GM18517 (cell line): ENCODE data around the gene HOXA2.

Source experiments
- ATAC-seq: cut with Tn5 transposase; IDR thresholded peaks from one replicate; pipeline ENCODE4 v1.9.1; 2021; ENCODE audit warnings: mild to moderate bottlenecking, moderate library complexity; ENCODE audit not compliant: unreplicated experiment

HOXA2 gene

GRCh38 chr7:27100694-27101170 is 1.8 kb downstream of the HOXA2 start:
- no peak for ATAC-seq

DNA sequence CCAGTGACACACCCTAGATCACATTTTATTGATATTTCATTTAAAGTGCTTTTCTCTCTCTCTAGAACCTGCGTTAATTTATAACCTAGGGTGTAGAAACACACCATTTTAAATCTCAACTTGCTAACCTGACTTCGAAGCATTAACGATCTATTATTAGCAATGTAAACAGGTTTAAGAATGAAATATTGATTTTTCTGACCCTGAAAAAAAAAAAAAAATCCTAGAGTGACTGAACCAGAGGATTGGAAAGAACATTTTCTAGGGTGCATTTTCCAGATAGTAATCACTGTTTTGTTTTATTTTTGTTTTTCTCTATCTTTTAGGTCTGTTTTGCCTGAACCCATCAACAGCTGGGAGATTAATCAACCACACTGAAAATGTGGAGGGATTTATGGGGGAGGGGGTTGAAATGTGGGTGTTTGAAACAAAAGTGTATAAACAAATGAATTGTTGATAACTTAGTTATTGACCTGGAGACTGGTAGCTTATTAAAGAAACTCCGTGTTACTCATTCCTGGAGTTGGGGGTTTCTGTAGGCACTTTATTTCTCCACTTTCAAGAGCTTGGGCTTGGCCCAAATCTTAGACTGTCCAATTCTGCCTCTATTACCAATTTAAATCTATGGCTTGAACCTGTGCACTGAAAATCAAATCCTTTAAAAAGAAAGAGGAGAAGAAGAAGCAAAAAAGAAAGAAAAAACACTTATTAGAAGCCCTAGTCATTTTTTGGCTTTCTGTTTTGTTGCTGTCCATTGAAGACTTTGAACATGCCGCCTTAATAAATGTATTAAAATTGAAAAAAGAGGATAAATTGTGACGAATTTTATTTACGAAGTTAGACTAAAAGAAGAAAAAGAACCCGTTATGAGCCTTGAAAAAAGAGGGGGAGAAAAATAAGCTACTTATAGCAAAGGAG is 2.8 kb downstream of the HOXA2 start:
- no peak for ATAC-seq

- no peak for ATAC-seq
Observed at GRCh38 chr7:27098578-27099451, 3.7 kb downstream of the HOXA2 start.

DNA sequence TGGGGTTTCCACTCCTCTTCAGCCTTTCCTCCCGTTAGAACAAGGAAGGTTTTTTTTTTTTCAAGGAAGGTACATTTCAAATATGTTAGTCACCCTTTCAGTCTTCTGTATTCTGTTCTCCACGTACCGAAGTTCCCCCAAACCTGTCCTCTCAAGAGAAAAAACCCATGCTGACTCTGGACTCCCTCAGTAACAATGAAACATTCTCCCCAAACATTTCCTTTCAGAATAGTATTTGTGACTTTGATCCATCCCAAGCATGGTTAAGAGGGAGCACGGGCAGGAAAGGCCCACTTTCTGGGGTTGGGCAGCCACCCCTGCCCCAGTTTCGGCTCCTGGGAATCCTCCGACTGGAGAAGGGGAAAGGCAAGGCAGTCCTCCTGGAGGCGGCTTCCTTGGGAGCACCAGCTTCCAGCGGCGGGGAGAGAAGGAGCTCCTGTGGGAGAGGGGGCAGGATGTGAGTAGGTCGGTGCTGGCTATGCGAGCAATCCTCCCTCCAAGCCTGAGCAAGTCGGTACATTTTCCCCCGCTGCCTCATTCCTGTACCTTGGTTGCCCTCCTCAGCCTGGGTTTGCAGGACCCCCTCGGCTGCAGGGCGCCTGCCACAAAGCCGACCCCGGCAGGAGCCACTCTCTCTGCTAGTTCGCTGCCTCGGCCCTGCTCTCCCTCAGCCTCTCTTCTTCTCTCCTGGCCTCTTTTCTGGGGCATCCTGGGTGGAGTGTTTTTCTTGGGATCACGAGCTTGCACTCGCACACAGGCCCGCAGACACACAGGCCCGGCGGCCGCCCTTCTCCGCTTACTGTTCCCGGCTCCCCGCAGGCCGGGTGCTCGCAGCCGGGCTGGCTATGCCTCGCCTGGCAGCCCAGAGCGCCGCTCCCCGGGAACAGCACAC is 4.6 kb downstream of the HOXA2 start:
- ATAC-seq = no peak

- ATAC-seq = no peak
Observed at GRCh38 chr7:27096768-27097514, 5.5 kb downstream of the HOXA2 start.

DNA sequence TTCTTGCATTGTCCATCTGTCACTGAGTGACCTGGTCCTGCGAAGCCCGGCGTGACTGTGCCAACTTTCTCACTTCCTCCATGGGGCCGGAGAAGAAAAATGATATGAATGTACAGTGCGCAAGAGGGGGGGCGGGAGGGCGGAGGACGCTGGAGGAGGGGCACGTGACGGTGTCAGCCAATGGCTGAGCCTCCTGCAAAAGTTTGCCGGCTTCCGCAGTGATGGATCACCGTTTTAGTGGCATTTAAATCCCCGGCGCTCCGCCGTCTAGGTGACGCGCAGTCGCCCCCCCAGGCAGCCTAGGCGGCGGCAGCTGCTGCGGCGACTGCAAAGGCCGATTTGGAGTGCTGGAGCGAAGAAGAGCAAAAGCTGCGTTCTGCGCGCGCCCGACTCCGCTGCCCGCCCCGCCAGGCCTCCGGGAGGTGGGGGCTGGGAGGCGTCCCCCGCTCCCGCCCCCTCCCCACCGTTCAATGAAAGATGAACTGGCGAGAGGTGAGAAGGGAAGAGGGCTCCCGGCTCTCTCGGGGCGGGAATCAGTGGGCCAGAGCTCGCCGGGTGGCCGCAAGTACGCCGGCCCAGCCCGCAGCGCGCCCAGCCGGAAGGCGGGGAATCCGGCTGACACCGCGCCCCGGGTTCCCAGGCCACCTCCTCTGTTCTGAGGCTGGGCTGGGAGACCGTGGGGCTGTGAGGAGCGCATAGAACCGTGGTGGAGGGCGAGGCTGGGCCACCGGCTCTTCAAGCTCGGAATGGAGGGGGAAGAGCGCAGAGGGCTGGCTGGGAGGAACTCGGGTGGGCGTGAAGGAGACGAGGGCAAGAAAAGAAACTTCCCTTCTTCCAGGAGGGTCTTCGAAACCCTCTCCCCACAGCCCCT is 6.4 kb downstream of the HOXA2 start, which contains the start of gene HOXA1:
Gene HOXA1, minus strand, starts transcription at position 104 of the 871 bp plus-strand sequence. Its CDS starts 88 bp downstream, at position 16.
- ATAC-seq = peak; percentile 80

DNA sequence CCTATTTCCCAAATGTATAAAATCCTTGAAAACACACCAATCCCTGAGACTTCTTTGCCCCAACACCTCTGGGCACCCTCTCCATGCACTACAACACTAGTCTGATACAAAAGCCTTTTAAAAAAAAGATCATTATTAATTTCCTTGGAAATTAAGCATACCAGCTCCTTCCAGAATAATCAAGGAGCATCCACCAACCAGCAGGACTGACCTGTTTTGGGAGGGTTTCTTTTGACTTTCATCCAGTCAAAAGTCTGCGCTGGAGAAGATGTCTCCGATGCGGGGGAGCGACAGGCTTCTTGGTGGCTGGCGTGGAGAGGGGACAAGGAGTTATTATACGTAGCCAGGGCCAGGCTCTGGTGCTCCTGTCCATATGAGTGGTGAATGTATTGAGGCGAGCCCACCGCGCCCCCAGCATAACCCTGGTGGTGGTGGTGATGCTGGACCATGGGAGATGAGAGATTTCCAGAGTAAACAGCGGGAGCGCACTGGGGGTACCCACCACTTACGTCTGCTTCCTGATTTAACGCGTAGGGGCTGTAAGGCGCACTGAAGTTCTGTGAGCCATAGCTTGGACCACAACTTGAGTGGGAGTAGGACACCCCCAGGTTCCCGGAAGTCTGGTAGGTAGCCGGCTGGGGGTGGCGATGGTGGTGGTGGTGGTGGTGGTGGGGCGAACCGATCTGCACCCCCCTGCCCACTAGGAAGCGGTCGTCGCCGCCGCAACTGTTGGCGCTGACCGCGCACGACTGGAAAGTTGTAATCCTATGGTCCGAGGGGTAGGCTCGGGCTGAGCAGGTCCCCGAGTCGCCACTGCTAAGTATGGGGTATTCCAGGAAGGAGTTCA is 7.2 kb downstream of the HOXA2 start:
- no peak for ATAC-seq

DNA sequence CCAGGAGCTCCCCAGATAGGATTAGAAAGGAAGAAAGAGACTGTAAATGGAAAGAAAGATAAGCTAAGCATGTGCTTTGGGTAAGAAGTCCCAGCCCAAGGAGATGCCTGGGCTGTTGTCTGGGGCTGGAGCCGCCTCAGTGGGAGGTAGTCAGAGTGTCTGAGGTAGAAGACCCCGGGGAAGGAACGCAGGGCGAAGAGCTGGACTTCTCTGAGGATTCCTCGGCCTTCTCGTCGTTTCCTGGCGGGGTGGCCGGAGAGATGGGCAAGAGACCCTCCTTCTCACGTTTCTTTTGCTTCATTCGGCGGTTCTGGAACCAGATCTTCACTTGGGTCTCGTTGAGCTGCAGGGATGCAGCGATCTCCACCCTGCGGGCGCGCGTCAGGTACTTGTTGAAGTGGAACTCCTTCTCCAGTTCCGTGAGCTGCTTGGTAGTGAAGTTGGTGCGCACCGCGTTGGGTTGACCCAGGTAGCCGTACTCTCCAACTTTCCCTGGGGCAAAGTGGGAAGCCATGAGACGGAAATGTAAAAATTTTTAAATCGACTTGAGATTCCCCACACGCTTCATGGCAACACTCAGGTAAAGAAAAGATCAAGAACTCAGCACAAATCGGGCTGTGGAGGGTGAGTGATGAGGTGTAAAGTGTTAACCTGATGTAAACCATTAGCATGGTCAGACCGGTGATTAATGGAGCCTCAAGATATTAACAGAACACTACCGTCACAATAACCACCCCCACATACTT is 8.0 kb downstream of the HOXA2 start:
- ATAC-seq = no peak

- ATAC-seq = no peak
Observed at GRCh38 chr7:27093184-27093895, 9.1 kb downstream of the HOXA2 start.

DNA sequence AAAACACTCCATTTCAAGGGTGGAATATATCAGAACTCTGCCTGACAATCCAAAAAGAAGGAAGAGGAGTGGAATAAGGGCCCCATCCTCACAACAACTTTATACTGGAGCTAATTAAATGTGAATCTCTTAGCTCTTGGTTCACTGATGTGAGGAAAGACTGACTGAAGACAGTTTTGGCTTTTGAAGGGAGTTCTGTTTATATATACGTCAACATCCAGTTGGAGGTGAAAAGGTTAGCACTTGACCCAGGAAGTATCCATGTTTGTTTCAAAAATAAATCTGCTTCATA is 9.7 kb downstream of the HOXA2 start:
- no peak for ATAC-seq

GRCh38 chr7:27091941-27092818 is 10.3 kb downstream of the HOXA2 start:
- no peak for ATAC-seq

GRCh38 chr7:27091105-27091504 is 11.4 kb downstream of the HOXA2 start:
- no peak for ATAC-seq

GRCh38 chr7:27088002-27088922 is 14.2 kb downstream of the HOXA2 start:
- ATAC-seq = no peak

GRCh38 chr7:27083646-27084045 is 18.8 kb downstream of the HOXA2 start:
- no peak for ATAC-seq

GRCh38 chr7:27082171-27082570 is 20.3 kb downstream of the HOXA2 start:
- no peak for ATAC-seq
